Measurements from ENCODE around the gene AP4E1.
"Not testable (repeated sequence)": the region's sequence is repeated elsewhere in the genome, so short reads cannot be mapped to it uniquely, and the experiment has no call there.

The AP4E1 gene

GRCh38 chr15:50908209-50909009 lies at the start of gene AP4E1:
Gene AP4E1, plus strand, starts transcription at chr15:50908683. Its CDS starts 96 bp downstream, at chr15:50908779.
- peak; percentile 95 for DNase-seq

- DNase-seq = no peak
Measured at GRCh38 chr15:50860824-50861223, 47.7 kb upstream of the AP4E1 start.

GRCh38 chr15:50862553-50862952 lies 45.9 kb upstream of the AP4E1 start:
- no peak for DNase-seq

- DNase-seq = no peak
Measured at GRCh38 chr15:50864873-50865272, 43.6 kb upstream of the AP4E1 start.

GRCh38 chr15:50865515-50866353 lies 42.7 kb upstream of the AP4E1 start:
- DNase-seq = no peak

GRCh38 chr15:50871832-50872231 lies 36.7 kb upstream of the AP4E1 start:
- no peak for DNase-seq

- no peak for DNase-seq
Measured at GRCh38 chr15:50872832-50873426, 35.6 kb upstream of the AP4E1 start.

GRCh38 chr15:50873935-50874361 lies 34.5 kb upstream of the AP4E1 start:
- DNase-seq = no peak

- DNase-seq = not testable (repeated sequence)
Measured at GRCh38 chr15:50875238-50875637, 33.2 kb upstream of the AP4E1 start.

- DNase-seq = no peak
Measured at GRCh38 chr15:50876260-50876988, 32.1 kb upstream of the AP4E1 start.

GRCh38 chr15:50876989-50877360 lies 31.5 kb upstream of the AP4E1 start:
- peak; percentile 75 for DNase-seq

- no peak for DNase-seq
Measured at GRCh38 chr15:50879016-50879617, 29.4 kb upstream of the AP4E1 start.

- DNase-seq = no peak
Measured at GRCh38 chr15:50880206-50880605, 28.3 kb upstream of the AP4E1 start.

- DNase-seq = no peak
Measured at GRCh38 chr15:50880651-50881114, 27.8 kb upstream of the AP4E1 start.

GRCh38 chr15:50881121-50882048 lies 27.1 kb upstream of the AP4E1 start:
- DNase-seq = no peak

- peak; percentile 39 for DNase-seq
Measured at GRCh38 chr15:50883903-50884302, 24.6 kb upstream of the AP4E1 start.

- no peak for DNase-seq
Measured at GRCh38 chr15:50884540-50884939, 23.9 kb upstream of the AP4E1 start.

GRCh38 chr15:50886139-50886467 lies 22.4 kb upstream of the AP4E1 start:
- no peak for DNase-seq

GRCh38 chr15:50886611-50887345 lies 21.7 kb upstream of the AP4E1 start:
- no peak for DNase-seq

- no peak for DNase-seq
Measured at GRCh38 chr15:50888054-50888453, 20.4 kb upstream of the AP4E1 start.

GRCh38 chr15:50889589-50889988 lies 18.9 kb upstream of the AP4E1 start:
- no peak for DNase-seq
